Heart right ventricle (tissue), 16 donors: ENCODE data around the gene TSPO2. TPM values are rescaled to one million over a fixed set of nuclear protein-coding genes. Genes with fewer than 3 reads are reported as not detected.
A peak's percentile ranks its signal among the peaks of the same experiment; 100 is the strongest.
"Not testable (repeated sequence)": the region's sequence is repeated elsewhere in the genome, so short reads cannot be mapped to it uniquely, and the experiment has no call there.

Source experiments
- ATAC-seq, 8 donors: fragments of 200-7000 bp; cut with Tn5 transposase; one replicate each; pipeline ENCODE4 v1.9.1; 2020; ENCODE audit warnings: mild to moderate bottlenecking in 8 of 8, moderate library complexity in 8 of 8, moderate number of reproducible peaks in 1 of 8
- DNase-seq, 2 donors: peaks; one replicate each; pipeline ENCODE4 v3.0.0-alpha.2; 2020
- H3K27ac ChIP-seq, 10 donors: fragments of 200-600 bp; sonication (generic) in 2 of 10; one replicate each; pipeline versions ENCODE4 v1.5.0 to v1.8.0; 2020 to 2022; ENCODE audit warnings: mild to moderate bottlenecking in 3 of 10
- H3K27me3 ChIP-seq, 7 donors: fragments of 200-600 bp; one replicate each; pipeline ENCODE4 v1.8.0; 2021 to 2022; ENCODE audit warnings: mild to moderate bottlenecking in 2 of 7
- H3K36me3 ChIP-seq, 9 donors: fragments of 200-600 bp; sonication (generic) in 1 of 9; one replicate each; pipeline versions ENCODE4 v1.5.0 to v1.8.0; 2020 to 2022; ENCODE audit warnings: mild to moderate bottlenecking in 2 of 9
- H3K4me1 ChIP-seq, 9 donors: fragments of 200-600 bp; sonication (generic) in 1 of 9; one replicate each; pipeline versions ENCODE4 v1.5.0 to v1.8.0; 2020 to 2022; ENCODE audit warnings: mild to moderate bottlenecking in 4 of 9
- H3K4me3 ChIP-seq, 10 donors: fragments of 200-600 bp; sonication (generic) in 2 of 10; one replicate each; pipeline versions ENCODE4 v1.5.0 to v1.8.0; 2020 to 2022; ENCODE audit warnings: mild to moderate bottlenecking in 7 of 10, moderate library complexity in 2 of 10
- H3K9me3 ChIP-seq, 11 donors: fragments of 200-600 bp in 10 of 11; sonication (generic) in 2 of 11; one replicate each; pipeline versions ENCODE4 v1.5.0 to v1.8.0; 2013 to 2022; ENCODE audit warnings: mild to moderate bottlenecking in 2 of 11, control low read depth in 1 of 11, moderate library complexity in 1 of 11
- CTCF ChIP-seq, 9 donors: fragments of 200-600 bp; sonication (generic) in 2 of 9; IDR thresholded peaks; one replicate each; pipeline versions ENCODE4 v1.5.0 to v1.8.0; 2021 to 2022; ENCODE audit warnings: antibody characterized with exemption in 9 of 9, mild to moderate bottlenecking in 5 of 9, moderate library complexity in 1 of 9
- WGBS, 2 donors: extraction: QIAGEN DNeasy Blood & Tissue Kit; methylation state at CpG; one replicate each; pipeline ENCODE4 v1.1.7; 2013; ENCODE audit warnings: inconsistent platforms in 1 of 2; 5-methylcytosine and 5-hydroxymethylcytosine counted together
- intact Hi-C, 10 donors: fragments of 100-400 bp; cut with DNase I; formaldehyde crosslinking; loops; one replicate each; pipeline versions ENCODE4 v1.11.1 to v1.14.2; 2022
- polyA plus RNA-seq, 2 donors: library from polyadenylated mRNA; stranded (reverse); fragments of 200-250 nt; gene quantifications; one replicate each; pipeline ENCODE4 v1.2.3, GENCODE V29; 2013
- total RNA-seq, 10 donors: library from RNA; stranded (reverse); fragmentation: NEBNext Ultra II Directional in 3 of 10; extraction: Animal tissue kit (Norgen Biotek cat#: 25700) in 3 of 10; gene quantifications; one replicate each; pipeline versions ENCODE4 v1.2.1 to v1.2.4, GENCODE V29; 2021 to 2023
- donor health status: Arrhythmogenic right ventricular cardiomyopathy.
- donor health status: ischemic (EF 13 %, LVEDD 7.1; RV severe dilation, severe dysfunction).
- donor health status: healthy with polysubstance abuse.
- donor health status: DM: no; HTN: yes; CAD: no.
- donor health status: DM: no; HTN: no; CAD: no.
- donor health status: ischemic (EF 25% LVEDD 6.9; RV normal size, moderate dysfunction).
- donor health status: ischemic (EF 25% LVEDD 5.7; RV mildly dilated, moderate dysfunction).
- donor health status: healthy.
- donor health status: DM: yes; HTN: yes; CAD: no.
- donor health status: Ischemic cardiomyopathy.
- donor health status: ischemic (EF 35%, LVEDD 5.7; RV mildly dilated, moderate dysfunction).
- donor health status: nonischemic (EF 11% LVEDD 7.7; RV severe dilation, severe dysfunction).
- donor health status: DM: yes; HTN: yes; CAD: no.
- donor health status: PGD.
- donor health status: ischemic (EF 29% LVEDD 5.4; RV normal size, mild dysfunction).
- donor health status: nonischemic (EF 23%, LVEDD 6.1; RV moderate dilation, normal function).

TSPO2 gene
- total and polyA plus RNA-seq, 12 donors: not detected

GRCh38 chr6:41013466-41014153 is 28.7 kb upstream of the TSPO2 start:
- H3K27ac ChIP-seq: no peak overlapping the region
- H3K27me3 ChIP-seq: no peaks in the 10 kb centered on the region
- no peaks in the 10 kb centered on the region for H3K36me3 ChIP-seq
- 90 to 94% methylated on average over 5 of the region's 5 CpGs for WGBS, 2 donors
- TF ChIP-seq CTCF (IDR thresholded peaks at IDR 0.05): no peak
- no peaks in the 10 kb centered on the region for H3K4me1 ChIP-seq
- H3K4me3 ChIP-seq: no peak overlapping the region
- no peak for DNase-seq
- H3K9me3 ChIP-seq: peaks cover 0 to 4% (median 0%) of the 10 kb centered on the region in 11 donors
- ATAC-seq: no peak
- intact Hi-C loops: no loop called here

- intact Hi-C loops: no loop called here
- TF ChIP-seq CTCF (IDR thresholded peaks at IDR 0.05): no peak
These were observed 27.5 kb upstream of the TSPO2 start for GRCh38 chr6:41014780-41015179.

GRCh38 chr6:41015860-41016259 is 26.4 kb upstream of the TSPO2 start:
- H3K27ac ChIP-seq, intact Hi-C loops: not testable (repeated sequence)
- WGBS, 2 donors: 87 to 99% methylated on average over 4 to 5 of the region's 5 CpGs

More at GRCh38 chr6:41014780-41015179, 27.5 kb upstream of the TSPO2 start:
- H3K4me3 ChIP-seq: no peak overlapping the region
- peaks cover 0 to 4% (median 0%) of the 10 kb centered on the region in 11 donors for H3K9me3 ChIP-seq
- H3K27me3 ChIP-seq: no peaks in the 10 kb centered on the region
- 75 to 78% methylated on average over 4 of the region's 4 CpGs for WGBS, 2 donors
- no peak overlapping the region for H3K27ac ChIP-seq
- no peak for DNase-seq
- no peak for ATAC-seq
- H3K36me3 ChIP-seq: no peaks in the 10 kb centered on the region
- H3K4me1 ChIP-seq: no peaks in the 10 kb centered on the region

GRCh38 chr6:41017663-41018062 is 24.6 kb upstream of the TSPO2 start:
- H3K36me3 ChIP-seq: no peaks in the 10 kb centered on the region
- DNase-seq (no peak), ATAC-seq (no peak)
- no peak for TF ChIP-seq CTCF (IDR thresholded peaks at IDR 0.05)
- H3K27me3 ChIP-seq: no peaks in the 10 kb centered on the region
- peaks cover 0 to 9% (median 0%) of the 10 kb centered on the region in 9 donors for H3K4me1 ChIP-seq
- 95 to 100% methylated on average over 1 of the region's 1 CpG for WGBS, 2 donors
- H3K27ac ChIP-seq: no peak overlapping the region
- peaks cover 0 to 17% (median 0%) of the 10 kb centered on the region in 11 donors for H3K9me3 ChIP-seq
- no peak overlapping the region for H3K4me3 ChIP-seq
- intact Hi-C loops: no loop called here

More at GRCh38 chr6:41015860-41016259, 26.4 kb upstream of the TSPO2 start:
- ATAC-seq, H3K27me3 ChIP-seq, H3K36me3 ChIP-seq, H3K4me3 ChIP-seq, DNase-seq, H3K4me1 ChIP-seq: not testable (repeated sequence)
- H3K9me3 ChIP-seq: peaks cover 0 to 15% (median 0%) of the 10 kb centered on the region in 11 donors

- peak in 7 of 8 donors; percentile 56 to 90 (median 75) for ATAC-seq
These were observed 20.4 kb upstream of the TSPO2 start for GRCh38 chr6:41021832-41022231.

More at GRCh38 chr6:41021832-41022231, 20.4 kb upstream of the TSPO2 start:
- peak in 1 of 2 donors; percentile 25 for DNase-seq
- 72 to 74% methylated on average over 3 of the region's 3 CpGs for WGBS, 2 donors
- Histone ChIP-seq H3K36me3 (no peaks in the 10 kb centered on the region), H3K9me3 (peaks cover 0 to 17% (median 0%) of the 10 kb centered on the region in 11 donors), H3K27me3 (no peaks in the 10 kb centered on the region), H3K27ac (no peak overlapping the region), H3K4me3 (no peak overlapping the region), H3K4me1 (peaks cover 0 to 10% (median 0%) of the 10 kb centered on the region in 9 donors)
- TF ChIP-seq CTCF (IDR thresholded peaks at IDR 0.05): peak in 6 of 9 donors; percentile 17 to 52 (median 40)
- intact Hi-C loops: loop anchor here in 8 of 10 donors (5.0 to 10.0 kb wide), 7 partner anchors 125 to 1677 kb away; no protein-coding TSS in a partner anchor
